GM23248 (cell line): ENCODE data around the gene B4GALT5. TPM values are rescaled to one million over a fixed set of nuclear protein-coding genes. Genes with fewer than 3 reads are reported as not detected.

Source experiments
- DNase-seq: peaks from one replicate; pipeline ENCODE4 v3.0.0-alpha.2; 2015
- H2AFZ ChIP-seq: fragments of 200-600 bp; sonication (generic); 2 replicates; pipeline ENCODE4 v1.6.1; 2016; ENCODE audit warnings: antibody characterized with exemption
- H3F3A ChIP-seq: fragments of 200-600 bp; sonication (generic); 2 replicates; pipeline ENCODE4 v1.6.1; 2016; ENCODE audit warnings: mild to moderate bottlenecking, antibody characterized with exemption, mixed run types; ENCODE audit not compliant: insufficient read depth
- H3K27ac ChIP-seq: fragments of 200-600 bp; sonication (generic); 2 replicates; pipeline ENCODE4 v1.5.1; 2016; ENCODE audit warnings: mild to moderate bottlenecking
- H3K27me3 ChIP-seq: fragments of 200-600 bp; sonication (generic); replicated peaks from 2 replicates; pipeline ENCODE4 v1.6.1; 2016; ENCODE audit warnings: mild to moderate bottlenecking; ENCODE audit not compliant: insufficient read depth
- H3K36me3 ChIP-seq: fragments of 200-600 bp; sonication (generic); 2 replicates; pipeline ENCODE4 v1.6.1; 2016; ENCODE audit warnings: low read depth, mild to moderate bottlenecking
- H3K4me1 ChIP-seq: fragments of 200-600 bp; sonication (generic); 2 replicates; pipeline ENCODE4 v1.6.1; 2016; ENCODE audit warnings: mild to moderate bottlenecking; ENCODE audit not compliant: insufficient read depth
- H3K4me2 ChIP-seq: fragments of 200-600 bp; sonication (generic); one replicate; pipeline ENCODE4 v1.6.1; 2016; ENCODE audit warnings: mild to moderate bottlenecking; ENCODE audit not compliant: unreplicated experiment
- H3K4me3 ChIP-seq: fragments of 200-600 bp; sonication (generic); 2 replicates; pipeline ENCODE4 v1.5.1; 2016; ENCODE audit warnings: mild to moderate bottlenecking
- H3K79me2 ChIP-seq: fragments of 200-600 bp; sonication (generic); 2 replicates; pipeline ENCODE4 v1.6.1; 2016; ENCODE audit warnings: mild to moderate bottlenecking; ENCODE audit not compliant: insufficient read depth
- H3K9ac ChIP-seq: fragments of 200-600 bp; sonication (generic); 2 replicates; pipeline ENCODE4 v1.6.1; 2016; ENCODE audit warnings: mild to moderate bottlenecking
- H3K9me2 ChIP-seq: fragments of 200-600 bp; sonication (generic); 2 replicates; pipeline ENCODE4 v1.6.1; 2016; ENCODE audit warnings: mixed run types, mild to moderate bottlenecking, moderate library complexity; ENCODE audit not compliant: insufficient read depth
- H3K9me3 ChIP-seq: fragments of 200-600 bp; sonication (generic); one replicate; pipeline ENCODE4 v1.6.1; 2017; ENCODE audit warnings: low read depth
- H4K20me1 ChIP-seq: fragments of 200-600 bp; sonication (generic); 2 replicates; pipeline ENCODE4 v1.6.0; 2016; ENCODE audit not compliant: insufficient read depth
- EZH2 ChIP-seq: fragments of 200-600 bp; sonication (generic); IDR thresholded peaks from 2 replicates; pipeline ENCODE4 v1.6.1; 2018; ENCODE audit warnings: antibody characterized with exemption, mild to moderate bottlenecking; ENCODE audit not compliant: insufficient read depth, poor library complexity, severe bottlenecking
- EZH2phosphoT487 ChIP-seq: fragments of 200-600 bp; sonication (generic); IDR thresholded peaks from 2 replicates; pipeline ENCODE4 v1.6.1; 2018; ENCODE audit warnings: antibody characterized with exemption, moderate library complexity, mild to moderate bottlenecking, low read depth; ENCODE audit not compliant: insufficient read depth
- WGBS, 2 experiments: methylation state at CpG; one replicate each; pipeline ENCODE4 v1.1.6; 2015 to 2017; ENCODE audit warnings: low lambda C conversion rate in 2 of 2, low coverage in 1 of 2; ENCODE audit errors: missing lambda C conversion rate in 2 of 2; 5-methylcytosine and 5-hydroxymethylcytosine counted together
- in situ Hi-C: fragments of 300-500 bp; cut with MboI; formaldehyde crosslinking; loops from 2 replicates; pipeline ENCODE4 v1.15.0; 2020
- polyA plus RNA-seq: library from polyadenylated mRNA; unstranded; fragments of >200 nt; fragmentation: Nextera tagmentation; extraction: Ambion mirVana; gene quantifications from 2 replicates; pipeline ENCODE4 v1.2.1, GENCODE V29; 2016
- total RNA-seq: library from RNA; depleted of rRNA; stranded (reverse); fragments of >200 nt; shearing (Covaris generic); gene quantifications from 2 replicates; pipeline ENCODE4 v1.2.3, GENCODE V29; 2014

Gene B4GALT5
- total and polyA plus RNA-seq, 2 experiments from 2014 or later: 4.2 to 16.9 TPM

- Histone ChIP-seq H3K27me3 (no peaks in the 10 kb centered on the region), H3K36me3 (no peaks in the 10 kb centered on the region), H3K9me2 (no peaks in the 10 kb centered on the region), H3F3A (0 out of 2 replicates have a peak, but pooled peaks cover 4% of the 10 kb centered on the region), H3K9me3 (no peaks in the 10 kb centered on the region), H2AFZ (no peak overlapping the region), H3K4me1 (peaks cover 15% of the 10 kb centered on the region), H3K4me3 (no peak overlapping the region), H3K79me2 (no peaks in the 10 kb centered on the region), H3K27ac (no peak overlapping the region), H3K9ac (no peak overlapping the region), H3K4me2 (no peak overlapping the region), H4K20me1 (no peaks in the 10 kb centered on the region)
- in situ Hi-C loops: no loop called here
- WGBS, 2 experiments: 79 to 82% methylated on average over 5 of the region's 5 CpGs
- DNase-seq: no peak
- TF ChIP-seq EZH2: no peak
- no peak for TF ChIP-seq EZH2phosphoT487
Observed at GRCh38 chr20:49601153-49601924, 112.3 kb downstream of the B4GALT5 start.

GRCh38 chr20:49599746-49600113, 113.9 kb downstream of the B4GALT5 start:
- WGBS, 2 experiments: 93 to 94% methylated on average over 4 of the region's 4 CpGs
- in situ Hi-C loops: no loop called here
- H3K4me3 ChIP-seq: no peak overlapping the region

GRCh38 chr20:49597825-49598395, 115.8 kb downstream of the B4GALT5 start:
- Histone ChIP-seq H3F3A (peaks cover 32% of the 10 kb centered on the region), H4K20me1 (no peaks in the 10 kb centered on the region), H3K4me3 (no peak overlapping the region), H3K9me3 (no peaks in the 10 kb centered on the region), H3K79me2 (no peaks in the 10 kb centered on the region), H2AFZ (no peak overlapping the region), H3K4me2 (no peak overlapping the region), H3K4me1 (peaks cover 31% of the 10 kb centered on the region), H3K27me3 (no peaks in the 10 kb centered on the region), H3K36me3 (no peaks in the 10 kb centered on the region), H3K9ac (no peak overlapping the region), H3K27ac (no peak overlapping the region), H3K9me2 (no peaks in the 10 kb centered on the region)
- no peak for TF ChIP-seq EZH2
- TF ChIP-seq EZH2phosphoT487: no peak
- no peak for DNase-seq
- in situ Hi-C loops: no loop called here
- WGBS, 2 experiments: 97 to 99% methylated on average over 4 of the region's 4 CpGs

More at GRCh38 chr20:49599746-49600113, 113.9 kb downstream of the B4GALT5 start:
- Histone ChIP-seq H3K79me2 (no peaks in the 10 kb centered on the region), H3K36me3 (no peaks in the 10 kb centered on the region), H3K9me2 (no peaks in the 10 kb centered on the region), H3K27me3 (no peaks in the 10 kb centered on the region), H3K4me1 (peaks cover 24% of the 10 kb centered on the region), H3K9ac (no peak overlapping the region), H4K20me1 (no peaks in the 10 kb centered on the region), H3K4me2 (no peak overlapping the region), H2AFZ (no peak overlapping the region), H3K27ac (no peak overlapping the region), H3K9me3 (no peaks in the 10 kb centered on the region), H3F3A (peaks cover 14% of the 10 kb centered on the region)
- no peak for TF ChIP-seq EZH2phosphoT487
- no peak for TF ChIP-seq EZH2
- DNase-seq: no peak

GRCh38 chr20:49595811-49596561, 117.7 kb downstream of the B4GALT5 start:
- Histone ChIP-seq H3K9me2 (no peaks in the 10 kb centered on the region), H3K27ac (peak overlapping the region; percentile 81), H3K9ac (peak overlapping the region; percentile 68), H3K79me2 (no peaks in the 10 kb centered on the region), H3K9me3 (no peaks in the 10 kb centered on the region), H4K20me1 (no peaks in the 10 kb centered on the region), H3K36me3 (no peaks in the 10 kb centered on the region), H3K27me3 (no peaks in the 10 kb centered on the region), H3F3A (peaks cover 50% of the 10 kb centered on the region), H2AFZ (no peak overlapping the region), H3K4me3 (no peak overlapping the region), H3K4me2 (peak overlapping the region; percentile 20), H3K4me1 (peaks cover 39% of the 10 kb centered on the region)
- in situ Hi-C loops: no loop called here
- 27 to 28% methylated on average over 13 to 15 of the region's 15 CpGs for WGBS, 2 experiments
- DNase-seq: peak; percentile 82
- TF ChIP-seq EZH2 (no peak), EZH2phosphoT487 (no peak)
